Right cardiac atrium (tissue), 5 donors: ENCODE results near the gene RBM46. TPM values are rescaled to one million over a fixed set of nuclear protein-coding genes. Genes with fewer than 3 reads are reported as not detected.
"Not testable (repeated sequence)": the region's sequence is repeated elsewhere in the genome, so short reads cannot be mapped to it uniquely, and the experiment has no call there.

Source experiments
- ATAC-seq, 2 donors: fragments of 200-7000 bp; cut with Tn5 transposase; one replicate each; pipeline versions ENCODE4 v1.8.0 to v1.9.1; 2020; ENCODE audit warnings: moderate library complexity in 2 of 2, mild to moderate bottlenecking in 1 of 2
- DNase-seq, 3 donors: peaks; one replicate each; pipeline ENCODE4 v3.0.0-alpha.2; 2020
- H3K27ac ChIP-seq: one replicate; pipeline ENCODE4 v1.5.1; 2013; ENCODE audit warnings: mild to moderate bottlenecking, low read length, control low read depth, moderate library complexity
- H3K27me3 ChIP-seq: one replicate; pipeline ENCODE4 v1.6.1; 2013; ENCODE audit not compliant: control insufficient read depth, insufficient read depth
- H3K4me1 ChIP-seq: one replicate; pipeline ENCODE4 v1.6.1; 2013; ENCODE audit warnings: low read length; ENCODE audit not compliant: control insufficient read depth, insufficient read depth
- H3K4me3 ChIP-seq: one replicate; pipeline ENCODE4 v1.5.1; 2013; ENCODE audit warnings: low read length, control low read depth
- H3K9me3 ChIP-seq: one replicate; pipeline ENCODE4 v1.6.1; 2013; ENCODE audit warnings: low read length; ENCODE audit not compliant: control insufficient read depth
- WGBS: extraction: QIAGEN DNeasy Blood & Tissue Kit; methylation state at CpG from one replicate; pipeline ENCODE4 v1.1.7; 2013; 5-methylcytosine and 5-hydroxymethylcytosine counted together
- intact Hi-C, 4 donors: fragments of 100-400 bp; cut with DNase I; formaldehyde crosslinking; loops; one replicate each; pipeline versions ENCODE4 v1.11.0 to v1.14.0; 2022 to 2023
- polyA plus RNA-seq: library from polyadenylated mRNA; stranded (reverse); fragments of 200-250 nt; gene quantifications from one replicate; pipeline ENCODE4 v1.2.3, GENCODE V29; 2013
- total RNA-seq, 4 donors: library from RNA; stranded (reverse); fragmentation: NEBNext Ultra II Directional; extraction: Animal tissue kit (Norgen Biotek cat#: 25700); gene quantifications; one replicate each; pipeline ENCODE4 v1.2.1, GENCODE V29; 2021
- donor health status: healthy with polysubstance abuse.
- donor health status: DM: no; HTN: yes; CAD: no.
- donor health status: DM: no; HTN: no; CAD: no.
- donor health status: DM: no; HTN: yes; CAD: no; lungs with severe emphysema.
- donor health status: DM: yes; HTN: yes; CAD: no.

Gene RBM46
- total and polyA plus RNA-seq, 5 donors: not detected

GRCh38 chr4:154838155-154838554, 57.1 kb downstream of the RBM46 start:
- intact Hi-C loops: no loop called here
- Histone ChIP-seq H3K4me3 (no peak overlapping the region), H3K9me3 (no peaks in the 10 kb centered on the region), H3K27me3 (no peaks in the 10 kb centered on the region), H3K27ac (no peak overlapping the region), H3K4me1 (no peaks in the 10 kb centered on the region)
- WGBS: 53% methylated on average over 3 of the region's 3 CpGs
- DNase-seq: no peak
- ATAC-seq: no peak

- intact Hi-C loops: no loop called here
- ATAC-seq (no peak), DNase-seq (no peak)
- 68% methylated on average over 8 of the region's 8 CpGs for WGBS
- Histone ChIP-seq H3K4me3 (no peak overlapping the region), H3K9me3 (no peaks in the 10 kb centered on the region), H3K27ac (no peak overlapping the region), H3K27me3 (no peaks in the 10 kb centered on the region), H3K4me1 (no peaks in the 10 kb centered on the region)
These were observed 57.6 kb downstream of the RBM46 start for GRCh38 chr4:154838694-154839093.

DNA sequence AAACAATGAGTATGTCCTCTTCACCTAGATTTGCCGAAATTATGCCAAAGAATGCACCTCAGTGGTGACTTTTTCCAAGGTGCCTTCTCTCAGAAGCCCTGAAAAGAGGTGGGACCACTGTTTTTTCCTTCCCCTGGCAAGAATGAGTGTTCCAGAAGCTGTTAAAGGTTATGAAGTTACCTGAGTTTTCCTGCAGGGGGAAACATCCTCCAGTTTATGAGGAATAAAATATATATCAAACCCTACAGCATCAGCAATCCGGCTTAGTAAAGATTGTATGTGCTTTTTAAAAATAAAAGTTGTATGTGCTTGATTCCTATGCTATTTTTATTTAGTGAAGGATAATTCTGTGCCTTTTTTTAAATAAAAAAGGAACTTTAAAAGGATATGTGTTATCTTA, 73.3 kb downstream of the RBM46 start:
- no peak overlapping the region for H3K4me3 ChIP-seq
- DNase-seq (no peak), ATAC-seq (no peak)
- intact Hi-C loops: loop anchor here in 1 of 4 donors (5.0 kb wide), 1 partner anchor 498 kb away; no protein-coding TSS in a partner anchor
- H3K27ac ChIP-seq: no peak overlapping the region
- H3K4me1 ChIP-seq: no peaks in the 10 kb centered on the region
- WGBS: 48% methylated on average over 2 of the region's 2 CpGs
- H3K9me3 ChIP-seq: no peaks in the 10 kb centered on the region
- H3K27me3 ChIP-seq: no peaks in the 10 kb centered on the region

DNA sequence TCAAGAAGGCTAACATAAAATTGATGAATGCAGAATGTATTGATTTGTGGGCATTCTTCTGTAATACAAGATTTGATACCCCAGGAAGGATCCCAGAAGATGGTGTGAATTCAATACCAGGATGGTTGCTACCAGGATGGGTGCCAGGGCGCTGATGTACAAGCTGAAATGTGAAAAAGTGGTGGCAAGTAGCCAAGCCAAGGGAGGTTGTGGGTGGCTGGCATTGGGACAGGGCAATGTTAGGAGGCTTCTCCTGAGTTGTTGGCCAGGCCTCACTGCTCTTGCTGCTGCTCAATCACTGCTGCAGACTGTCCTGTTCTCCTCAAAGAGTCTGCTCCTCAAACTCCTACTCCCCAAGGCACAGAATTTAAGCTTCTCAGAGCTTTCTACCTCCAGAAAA, 77.1 kb downstream of the RBM46 start:
- ATAC-seq: no peak
- no peaks in the 10 kb centered on the region for H3K27me3 ChIP-seq
- WGBS: 74% methylated on average over 1 of the region's 1 CpG
- H3K27ac ChIP-seq: no peak overlapping the region
- no peak for DNase-seq
- no peak overlapping the region for H3K4me3 ChIP-seq
- peaks cover 2% of the 10 kb centered on the region for H3K9me3 ChIP-seq
- intact Hi-C loops: no loop called here
- no peaks in the 10 kb centered on the region for H3K4me1 ChIP-seq

DNA sequence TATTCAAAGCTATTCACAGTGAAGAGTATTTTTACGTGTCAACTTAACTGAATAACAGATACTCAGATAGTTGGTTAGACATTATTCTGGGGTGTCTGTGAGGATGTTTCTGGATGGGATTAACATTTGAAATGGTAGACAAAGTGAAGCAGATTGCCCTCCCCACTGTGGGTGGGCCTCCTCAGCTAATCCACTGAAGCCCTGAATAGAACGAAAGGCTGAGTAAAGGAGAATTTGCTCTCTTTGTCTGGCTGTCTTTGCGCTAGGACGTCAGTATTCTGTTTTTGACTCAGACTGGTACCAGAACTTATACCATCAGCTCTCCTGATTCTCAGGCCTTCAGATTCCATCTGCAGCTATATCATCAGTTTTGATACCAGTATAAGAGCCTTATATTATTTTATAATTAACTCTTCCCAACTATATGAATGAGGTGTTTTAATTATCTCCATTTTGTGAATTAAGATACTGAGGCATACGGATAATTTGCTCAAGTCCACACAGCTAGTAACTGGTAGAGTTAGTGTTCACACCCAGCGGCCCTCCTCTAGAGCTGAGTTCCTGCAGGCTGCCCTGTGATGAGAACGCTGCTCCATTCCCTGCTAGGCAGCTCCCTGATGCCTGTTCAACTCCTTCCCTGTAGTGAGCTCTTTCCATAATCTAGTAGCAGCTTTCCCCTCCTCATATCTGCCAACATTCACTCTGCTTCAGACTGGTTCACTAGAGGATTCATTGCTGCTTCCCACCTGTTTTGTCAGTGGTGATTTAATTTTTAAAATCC, 87.5 kb downstream of the RBM46 start:
- Histone ChIP-seq H3K27ac (no peak overlapping the region), H3K9me3 (no peaks in the 10 kb centered on the region), H3K27me3 (no peaks in the 10 kb centered on the region), H3K4me3 (no peak overlapping the region), H3K4me1 (no peaks in the 10 kb centered on the region)
- ATAC-seq (no peak), DNase-seq (no peak)
- 68% methylated on average over 7 of the region's 7 CpGs for WGBS
- intact Hi-C loops: no loop called here

DNA sequence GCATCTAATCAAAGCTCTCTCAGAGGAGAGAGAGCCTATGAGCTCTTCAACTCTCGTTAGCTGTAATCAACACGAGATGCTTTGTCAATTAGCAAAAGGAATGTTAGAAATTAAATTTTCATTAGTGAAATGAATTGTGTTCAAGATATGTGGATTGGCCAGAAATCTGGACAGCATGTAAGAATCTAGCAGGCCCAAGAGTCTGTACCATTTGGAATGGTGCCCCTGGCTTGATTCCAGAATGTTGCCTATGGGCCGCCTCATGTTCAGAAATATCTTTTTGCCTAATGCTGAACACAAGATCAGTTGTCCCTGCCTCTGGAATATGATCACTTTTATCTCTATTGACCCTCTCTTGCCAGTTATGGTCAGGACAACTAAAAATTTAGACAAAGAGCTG, 88.2 kb downstream of the RBM46 start:
- 42% methylated on average over 3 of the region's 3 CpGs for WGBS

DNA sequence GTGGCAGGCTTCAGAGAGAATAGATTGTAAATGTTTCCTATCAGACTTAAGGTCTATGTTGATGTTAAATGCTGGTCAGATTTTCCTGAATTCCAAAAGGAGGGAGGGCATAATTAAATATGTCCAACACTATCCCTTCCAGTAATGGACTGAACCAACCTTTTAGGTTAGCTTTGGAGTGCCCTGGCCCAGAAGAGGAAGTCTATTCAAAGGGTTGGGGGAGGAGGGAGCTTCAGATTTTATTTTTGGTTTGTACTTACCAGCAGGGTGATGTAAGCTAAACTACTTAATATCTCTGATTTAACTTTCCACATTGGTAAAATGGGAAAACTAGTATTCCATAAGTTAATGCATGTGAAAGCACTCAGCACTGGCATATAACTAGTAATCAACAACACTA, 91.1 kb downstream of the RBM46 start:
- H3K9me3 ChIP-seq: no peaks in the 10 kb centered on the region
- no peaks in the 10 kb centered on the region for H3K27me3 ChIP-seq
- no peak overlapping the region for H3K27ac ChIP-seq
- intact Hi-C loops: no loop called here
- ATAC-seq: no peak
- H3K4me3 ChIP-seq: no peak overlapping the region
- DNase-seq: no peak
- no peaks in the 10 kb centered on the region for H3K4me1 ChIP-seq

More for the DNA sequence above, 88.2 kb downstream of the RBM46 start:
- Histone ChIP-seq H3K9me3 (no peaks in the 10 kb centered on the region), H3K4me3 (no peak overlapping the region), H3K27ac (no peak overlapping the region), H3K27me3 (no peaks in the 10 kb centered on the region), H3K4me1 (no peaks in the 10 kb centered on the region)
- ATAC-seq (no peak), DNase-seq (no peak)
- intact Hi-C loops: no loop called here

- H3K4me1 ChIP-seq, H3K27ac ChIP-seq, intact Hi-C loops, H3K4me3 ChIP-seq, H3K9me3 ChIP-seq, H3K27me3 ChIP-seq, DNase-seq, ATAC-seq: not testable (repeated sequence)
- 63% methylated on average over 4 of the region's 4 CpGs for WGBS
These were observed 93.0 kb downstream of the RBM46 start for GRCh38 chr4:154874049-154874448.

- no peak overlapping the region for H3K27ac ChIP-seq
- no peaks in the 10 kb centered on the region for H3K4me1 ChIP-seq
- no peak for DNase-seq
- no peaks in the 10 kb centered on the region for H3K27me3 ChIP-seq
- WGBS: 56% methylated on average over 8 of the region's 8 CpGs
- H3K9me3 ChIP-seq: no peaks in the 10 kb centered on the region
- no peak for ATAC-seq
- intact Hi-C loops: no loop called here
- H3K4me3 ChIP-seq: no peak overlapping the region
These were observed 96.2 kb downstream of the RBM46 start for GRCh38 chr4:154877110-154877760.
